Peyer's patch (tissue), 4 donors: ENCODE data around the gene PPP1CA. TPM values are rescaled to one million over a fixed set of nuclear protein-coding genes. Genes with fewer than 3 reads are reported as not detected.

Experiments
- DNase-seq, 3 donors: peaks; one replicate each; pipeline ENCODE4 v3.0.0-alpha.2; 2017 to 2019
- H3K27ac ChIP-seq, 4 donors: fragments of 200-600 bp; sonication (generic); one replicate each; pipeline ENCODE4 v1.5.1; 2016 to 2019
- H3K27me3 ChIP-seq, 2 donors: fragments of 200-600 bp; sonication (generic); one replicate each; pipeline ENCODE4 v1.5.1; 2019
- H3K36me3 ChIP-seq, 3 donors: fragments of 200-600 bp; sonication (generic); one replicate each; pipeline ENCODE4 v1.5.1; 2016 to 2019
- H3K4me1 ChIP-seq, 4 donors: fragments of 200-600 bp; sonication (generic); one replicate each; pipeline ENCODE4 v1.5.1; 2016 to 2019
- H3K4me3 ChIP-seq, 4 donors: fragments of 200-600 bp; sonication (generic); 1 replicate in 3 of 4; 2 replicates in 1 of 4; pipeline ENCODE4 v1.5.1; 2016 to 2019; ENCODE audit warnings: mild to moderate bottlenecking in 1 of 4
- H3K9me3 ChIP-seq, 4 donors: fragments of 200-600 bp; sonication (generic); one replicate each; pipeline ENCODE4 v1.5.1; 2016 to 2019; ENCODE audit warnings: mild to moderate bottlenecking in 1 of 4
- POLR2A ChIP-seq, 2 donors: fragments of 450-650 bp; IDR thresholded peaks; one replicate each; pipeline ENCODE4 v1.5.1; 2017; ENCODE audit warnings: antibody characterized with exemption in 2 of 2, mild to moderate bottlenecking in 2 of 2, moderate library complexity in 2 of 2
- total RNA-seq, 4 donors: library from RNA; depleted of rRNA; stranded (reverse); fragments of >200 nt; gene quantifications; one replicate each; pipeline ENCODE4 v1.1.0, GENCODE V29; 2016
- TF ChIP-seq, protein P1 (sequence below), 6 experiments: fragments of 450-650 bp in 4 of 6; fragments of 200-600 bp in 2 of 6; sonication (generic) in 1 of 6; IDR thresholded peaks; one replicate each; pipeline ENCODE4 v1.5.1; 2017 to 2019; ENCODE audit warnings: antibody characterized with exemption in 6 of 6, mild to moderate bottlenecking in 3 of 6, moderate library complexity in 1 of 6

PPP1CA gene
- total RNA-seq, 4 donors from 2014 or later: 156 to 213 (median 177) TPM

DNA sequence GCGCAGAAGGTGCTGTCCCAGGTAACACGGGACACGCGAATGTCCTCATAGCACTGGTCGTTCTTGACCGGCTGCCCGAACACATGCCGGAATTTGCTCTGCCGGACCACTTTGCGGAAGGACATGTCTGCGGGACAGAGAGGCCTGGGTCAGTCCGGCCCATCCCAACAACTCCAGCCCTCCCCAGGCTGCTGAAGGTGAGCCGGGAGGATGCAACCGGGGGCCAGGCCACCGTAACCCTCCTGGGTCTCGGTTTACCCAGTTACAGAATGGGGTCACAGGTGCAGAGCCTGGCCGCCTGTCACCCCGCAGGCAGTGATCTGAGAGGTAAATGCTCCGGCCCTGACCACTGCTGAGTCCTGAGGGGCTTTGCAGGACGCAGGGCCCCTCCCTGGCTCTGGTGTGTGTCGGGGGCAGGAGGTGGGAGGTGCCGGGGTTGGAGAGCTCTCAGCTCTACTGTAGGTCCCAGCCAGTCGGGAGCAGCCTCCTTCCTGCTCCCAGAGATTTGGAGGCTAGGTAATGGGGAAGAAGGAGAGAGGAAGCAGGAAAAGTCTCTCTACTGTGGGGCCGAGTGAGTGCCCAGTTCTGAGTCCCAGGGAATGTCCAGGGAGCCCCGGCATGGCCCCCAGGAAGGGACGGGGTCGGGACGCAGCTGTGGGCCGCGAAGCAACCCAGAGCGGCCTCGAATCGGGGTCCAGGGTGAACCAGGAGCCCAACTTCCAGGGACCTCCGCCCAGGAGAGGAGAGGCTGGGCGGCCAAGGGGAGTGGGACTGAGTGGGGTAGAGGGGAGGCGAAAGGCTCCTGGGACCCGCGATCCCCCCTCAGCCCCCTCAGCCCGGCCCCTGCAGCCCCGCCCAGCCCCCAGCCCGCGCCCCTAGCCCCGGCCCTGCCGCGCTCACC lies 41.1 kb upstream of the PPP1CA start:
- TF ChIP-seq, protein P1, sequence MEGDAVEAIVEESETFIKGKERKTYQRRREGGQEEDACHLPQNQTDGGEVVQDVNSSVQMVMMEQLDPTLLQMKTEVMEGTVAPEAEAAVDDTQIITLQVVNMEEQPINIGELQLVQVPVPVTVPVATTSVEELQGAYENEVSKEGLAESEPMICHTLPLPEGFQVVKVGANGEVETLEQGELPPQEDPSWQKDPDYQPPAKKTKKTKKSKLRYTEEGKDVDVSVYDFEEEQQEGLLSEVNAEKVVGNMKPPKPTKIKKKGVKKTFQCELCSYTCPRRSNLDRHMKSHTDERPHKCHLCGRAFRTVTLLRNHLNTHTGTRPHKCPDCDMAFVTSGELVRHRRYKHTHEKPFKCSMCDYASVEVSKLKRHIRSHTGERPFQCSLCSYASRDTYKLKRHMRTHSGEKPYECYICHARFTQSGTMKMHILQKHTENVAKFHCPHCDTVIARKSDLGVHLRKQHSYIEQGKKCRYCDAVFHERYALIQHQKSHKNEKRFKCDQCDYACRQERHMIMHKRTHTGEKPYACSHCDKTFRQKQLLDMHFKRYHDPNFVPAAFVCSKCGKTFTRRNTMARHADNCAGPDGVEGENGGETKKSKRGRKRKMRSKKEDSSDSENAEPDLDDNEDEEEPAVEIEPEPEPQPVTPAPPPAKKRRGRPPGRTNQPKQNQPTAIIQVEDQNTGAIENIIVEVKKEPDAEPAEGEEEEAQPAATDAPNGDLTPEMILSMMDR (IDR thresholded peaks at IDR 0.05): no peak
- TF ChIP-seq POLR2A (IDR thresholded peaks at IDR 0.05): no peak
- peaks cover 0 to 43% (median 0%) of the 10 kb centered on the region in 3 donors for H3K36me3 ChIP-seq
- peak overlapping the region; percentile 88 to 99 (median 96) for H3K27ac ChIP-seq
- peaks cover 0 to 59% (median 51%) of the 10 kb centered on the region in 4 donors for H3K4me1 ChIP-seq
- H3K27me3 ChIP-seq: no peaks in the 10 kb centered on the region
- DNase-seq: no peak
- H3K4me3 ChIP-seq: peak overlapping the region; percentile 49 to 95 (median 72)
- no peaks in the 10 kb centered on the region for H3K9me3 ChIP-seq

DNA sequence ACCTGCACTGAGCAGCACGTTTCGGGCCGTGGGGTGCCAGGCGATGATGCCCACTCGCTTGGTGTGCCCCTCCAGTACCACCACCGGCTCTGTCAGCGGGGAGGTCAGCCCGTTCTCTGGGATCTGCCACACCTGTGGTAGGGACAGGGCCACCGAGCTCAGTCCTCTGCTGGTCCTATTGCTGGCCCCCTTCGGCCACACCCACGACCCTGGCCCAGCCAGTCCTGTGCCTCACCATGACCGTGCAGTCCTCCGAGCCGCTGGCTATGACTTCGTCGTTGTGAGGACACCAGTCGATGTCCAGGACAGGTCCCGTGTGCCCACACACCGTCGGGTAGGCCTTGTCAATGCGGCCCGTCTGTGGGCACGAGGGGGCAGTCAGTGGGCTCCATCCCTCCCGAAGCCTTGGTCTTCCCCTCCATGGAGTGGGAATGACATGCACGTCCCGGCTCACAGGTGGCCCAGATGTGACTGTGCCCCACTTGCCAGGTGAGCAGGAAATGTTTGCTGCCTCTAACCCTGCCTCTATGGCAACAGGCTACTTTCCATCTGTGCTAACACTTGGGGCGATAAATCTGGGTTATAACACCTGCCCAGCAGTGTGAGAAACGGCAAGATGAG lies 40.2 kb upstream of the PPP1CA start:
- TF ChIP-seq POLR2A (IDR thresholded peaks at IDR 0.05): no peak
- TF ChIP-seq, protein P1 (IDR thresholded peaks at IDR 0.05): no peak
- Histone ChIP-seq H3K4me3 (peak overlapping the region in 2 of 4 donors; percentile 94 to 95), H3K27me3 (no peaks in the 10 kb centered on the region), H3K9me3 (no peaks in the 10 kb centered on the region), H3K4me1 (peaks cover 0 to 59% (median 47%) of the 10 kb centered on the region in 4 donors), H3K27ac (peak overlapping the region in 3 of 4 donors; percentile 88 to 99 (median 96)), H3K36me3 (peaks cover 0 to 49% (median 0%) of the 10 kb centered on the region in 3 donors)
- no peak for DNase-seq

GRCh38 chr11:67441098-67441563 lies 39.5 kb upstream of the PPP1CA start:
- Histone ChIP-seq H3K27ac (peak overlapping the region in 1 of 4 donors; percentile 99), H3K9me3 (no peaks in the 10 kb centered on the region), H3K4me1 (peaks cover 0 to 62% (median 45%) of the 10 kb centered on the region in 4 donors), H3K27me3 (no peaks in the 10 kb centered on the region), H3K36me3 (peaks cover 0 to 50% (median 0%) of the 10 kb centered on the region in 3 donors), H3K4me3 (no peak overlapping the region)
- TF ChIP-seq, protein P1 (IDR thresholded peaks at IDR 0.05): no peak
- no peak for TF ChIP-seq POLR2A (IDR thresholded peaks at IDR 0.05)
- DNase-seq: no peak

DNA sequence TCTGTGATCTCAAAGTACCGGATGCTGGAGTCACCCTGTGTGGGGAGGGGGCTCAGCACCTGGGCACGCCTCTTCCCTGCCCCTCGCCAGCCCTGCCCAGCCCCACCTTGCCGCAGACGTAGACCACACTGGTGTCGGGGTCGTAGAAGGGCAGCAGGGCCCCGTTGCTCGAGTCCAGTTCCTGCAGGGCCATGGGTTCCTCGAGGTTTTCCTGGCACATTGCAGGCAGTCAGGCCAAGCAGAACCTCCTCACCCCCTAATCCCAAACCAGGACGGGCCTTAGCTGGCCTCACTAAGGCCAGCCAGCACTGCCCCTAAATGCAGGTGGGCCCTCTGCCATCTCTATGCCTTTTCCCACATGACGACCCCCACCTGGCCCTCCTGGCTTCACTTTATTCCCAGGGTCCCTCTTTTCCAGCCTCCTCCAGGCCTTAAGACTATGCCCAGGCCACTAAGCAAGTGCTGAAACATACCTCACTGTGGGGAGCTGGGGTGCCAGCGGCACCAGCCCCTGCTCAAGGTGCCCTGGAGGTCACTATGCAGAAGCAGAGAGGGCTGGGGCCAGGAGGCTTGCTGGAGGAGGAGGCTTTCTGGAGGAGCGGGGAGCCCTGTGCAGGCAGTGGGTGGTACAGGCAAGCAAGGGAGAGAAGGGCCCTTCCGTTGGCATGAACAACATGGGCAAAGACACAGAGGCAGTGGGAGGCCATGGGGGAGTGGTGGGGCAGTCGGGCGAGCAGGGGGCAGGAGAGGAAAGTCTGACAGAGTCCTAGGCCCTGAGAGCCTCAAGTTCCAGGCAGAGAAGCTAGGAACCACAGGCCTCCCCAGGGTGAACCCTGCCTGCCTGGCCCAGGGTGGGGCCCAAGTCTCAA lies 38.8 kb upstream of the PPP1CA start:
- DNase-seq: no peak
- Histone ChIP-seq H3K36me3 (peaks cover 0 to 57% (median 0%) of the 10 kb centered on the region in 3 donors), H3K27ac (peak overlapping the region; percentile 44 to 99 (median 78)), H3K4me3 (no peak overlapping the region), H3K9me3 (no peaks in the 10 kb centered on the region), H3K27me3 (no peaks in the 10 kb centered on the region), H3K4me1 (peaks cover 0 to 60% (median 44%) of the 10 kb centered on the region in 4 donors)
- TF ChIP-seq, protein P1 (IDR thresholded peaks at IDR 0.05): no peak
- no peak for TF ChIP-seq POLR2A (IDR thresholded peaks at IDR 0.05)
